ENCODE measurements around the gene MPST. TPM values are rescaled to one million over a fixed set of nuclear protein-coding genes. Genes with fewer than 3 reads are reported as not detected.
A peak's percentile ranks its signal among the peaks of the same experiment; 100 is the strongest.

Gene MPST
- 10 to 100 TPM; 18.3 to 43.2 (median 22.7) TPM for total RNA-seq

DNA sequence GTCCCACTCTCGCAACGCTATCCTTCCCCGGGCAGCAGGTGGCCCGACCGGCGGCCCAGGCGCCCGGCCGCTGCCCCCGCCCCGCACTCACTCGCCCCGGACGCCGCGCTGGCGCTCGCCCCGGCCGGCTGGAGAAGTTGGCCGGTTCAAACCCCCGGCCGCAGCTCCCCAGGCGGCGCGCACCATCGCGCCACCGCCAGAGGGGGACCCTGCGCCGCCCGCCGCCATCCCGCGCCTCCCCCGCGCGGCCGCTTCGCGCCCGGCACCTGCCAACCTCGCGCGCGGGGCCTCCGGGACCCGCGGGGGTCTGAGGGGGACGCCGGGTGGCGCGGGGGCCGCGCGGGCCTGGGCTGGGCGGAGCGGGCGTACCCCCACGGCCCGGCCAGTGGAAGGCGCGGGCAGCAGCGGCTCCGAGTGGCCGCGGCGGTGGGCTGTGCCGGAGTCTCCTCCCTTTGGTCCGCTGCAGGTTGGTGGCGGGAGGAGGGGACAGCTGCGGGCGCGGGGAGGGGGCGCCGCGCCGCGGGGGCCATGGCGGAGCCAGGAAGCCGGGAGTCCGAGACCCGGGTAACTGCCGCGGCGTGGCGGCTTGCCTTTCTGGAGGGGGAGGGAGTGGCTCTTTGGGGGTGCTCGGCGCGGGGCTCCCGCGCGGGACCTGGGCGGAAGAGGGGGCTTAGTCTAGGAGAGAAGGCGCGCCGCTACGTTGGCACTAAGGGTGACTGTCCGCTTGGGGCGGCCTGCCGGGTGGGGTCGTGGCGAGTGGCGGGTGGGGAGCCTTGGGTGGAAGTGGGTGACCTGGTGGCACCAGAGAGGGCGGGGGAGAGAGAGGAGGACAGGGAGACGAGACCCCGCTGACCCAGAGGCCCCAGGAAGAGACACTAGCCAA lies at the start of gene MPST, which contains the start of gene TST:
Gene MPST (plus strand): TSS at position 434 of the 883 bp plus-strand sequence. CDS start 95 bp downstream, at position 529.
Gene TST (minus strand): TSS at position 139 of the 883 bp plus-strand sequence. CDS start 715 bp downstream, outside the sequence.
- in situ Hi-C loops (cut with MboI; ENCODE audit: low pct_unique_long_range_greater_than_20kb in 2 of 9, low sequenced_read_pairs in 9 of 9, unreplicated experiment in 9 of 9) = no loop called here
- WGBS, 10 experiments = 0% methylated on average over 1 of the region's 107 CpGs; no CpG with 5 or more reads in 9 of the 10 experiments
- peaks cover 6 to 9% of the 10 kb centered on the region in 2 donors for H3K4me1 ChIP-seq (replicated peaks in 1 of 2)
- peak within 1 kb of the TSS; percentile 76 to 99 (median 93) for H3K4me3 ChIP-seq
- peak within 1 kb of the TSS; percentile 94 to 99 for H3K27ac ChIP-seq
- peak; percentile 70 to 94 (median 91) for ATAC-seq (replicated peaks in 6 of 8)

DNA sequence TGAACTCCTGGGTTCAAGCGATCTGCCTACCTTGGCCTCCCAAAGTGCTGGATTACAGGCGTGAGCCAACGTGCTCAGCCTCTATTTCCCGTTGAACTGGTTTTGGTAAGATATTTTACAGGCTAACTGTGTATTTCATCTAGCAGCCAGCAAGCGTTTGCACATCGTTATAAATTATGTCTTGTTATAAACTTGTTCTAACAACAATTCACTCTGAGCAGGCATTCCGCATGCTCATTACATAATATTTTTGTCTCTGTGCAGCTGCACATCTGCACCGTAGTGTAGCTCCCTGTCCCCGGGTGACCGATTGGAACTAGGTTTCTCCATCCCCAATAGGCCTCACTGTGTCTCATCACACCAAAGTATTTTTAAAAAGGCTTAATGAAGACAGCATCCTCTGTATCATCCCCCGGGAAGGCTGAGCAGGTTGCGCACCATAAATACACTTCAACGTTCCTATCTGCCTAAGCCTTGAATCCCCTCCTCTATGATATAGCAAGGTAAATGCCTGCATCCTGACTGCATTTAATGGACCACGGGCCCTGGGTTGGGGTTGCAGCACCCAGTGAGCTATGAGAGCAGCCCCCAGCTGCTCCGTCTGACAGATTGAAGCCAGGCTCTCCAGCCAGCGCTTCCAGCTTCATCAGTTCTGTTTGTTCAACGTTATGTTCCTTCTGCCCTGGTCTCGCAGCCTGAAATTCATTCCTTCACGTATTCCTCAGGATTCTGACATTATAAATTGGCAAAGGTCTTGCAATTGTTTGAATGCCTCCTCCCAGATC lies 48.0 kb upstream of the MPST start:
- WGBS, 10 experiments = 35 to 100% (median 80%) methylated on average over 1 to 10 of the region's 19 CpGs
- H3K4me3 ChIP-seq = no peak overlapping the region
- H3K27ac ChIP-seq = no peak overlapping the region
- peak in 1 of 8 experiments; percentile 26 for ATAC-seq (replicated peaks in 6 of 8)
- no peaks in the 10 kb centered on the region for H3K4me1 ChIP-seq (replicated peaks in 1 of 2)
- in situ Hi-C loops (cut with MboI; ENCODE audit: low pct_unique_long_range_greater_than_20kb in 2 of 9, low sequenced_read_pairs in 9 of 9, unreplicated experiment in 9 of 9) = loop anchor here in 1 of 9 experiments (10.0 kb wide), 1 partner anchor 97 kb away; no protein-coding TSS in a partner anchor

DNA sequence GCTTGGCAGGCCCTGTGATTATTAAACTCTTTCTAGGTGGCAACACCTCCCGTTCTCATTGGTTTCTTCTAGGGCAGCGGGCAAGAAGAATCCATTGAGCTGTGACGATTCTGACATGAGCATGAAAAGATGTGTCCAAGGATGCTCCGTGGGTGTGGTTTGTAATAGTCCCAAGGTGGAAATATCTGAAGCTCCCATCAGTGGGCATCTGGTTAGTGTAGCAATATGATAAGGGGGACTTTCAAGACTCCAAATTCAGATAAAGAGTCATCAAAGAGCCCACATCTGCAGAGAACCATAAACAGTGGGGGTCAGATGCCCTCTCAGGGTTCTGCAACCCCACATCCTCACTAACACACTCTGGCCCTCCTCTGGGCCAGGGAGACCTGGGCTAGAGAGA lies 42.9 kb upstream of the MPST start:
- no peak overlapping the region for H3K27ac ChIP-seq
- H3K4me3 ChIP-seq = no peak overlapping the region
- WGBS, 10 experiments = 40 to 100% (median 78%) methylated on average over 1 to 4 of the region's 4 CpGs; no CpG with 5 or more reads in 6 of the 10 experiments
- H3K4me1 ChIP-seq (replicated peaks in 1 of 2) = peaks cover 0 to 4% of the 10 kb centered on the region in 2 donors
- in situ Hi-C loops (cut with MboI; ENCODE audit: low pct_unique_long_range_greater_than_20kb in 2 of 9, low sequenced_read_pairs in 9 of 9, unreplicated experiment in 9 of 9) = loop anchor here in 2 of 9 experiments (10.0 to 25.0 kb wide), 3 partner anchors 102 to 439 kb away; partner anchors contain the start of genes IFT27 (in 2 of the 2) and EIF3D (in 1 of the 2)
- no peak for ATAC-seq (replicated peaks in 6 of 8)

DNA sequence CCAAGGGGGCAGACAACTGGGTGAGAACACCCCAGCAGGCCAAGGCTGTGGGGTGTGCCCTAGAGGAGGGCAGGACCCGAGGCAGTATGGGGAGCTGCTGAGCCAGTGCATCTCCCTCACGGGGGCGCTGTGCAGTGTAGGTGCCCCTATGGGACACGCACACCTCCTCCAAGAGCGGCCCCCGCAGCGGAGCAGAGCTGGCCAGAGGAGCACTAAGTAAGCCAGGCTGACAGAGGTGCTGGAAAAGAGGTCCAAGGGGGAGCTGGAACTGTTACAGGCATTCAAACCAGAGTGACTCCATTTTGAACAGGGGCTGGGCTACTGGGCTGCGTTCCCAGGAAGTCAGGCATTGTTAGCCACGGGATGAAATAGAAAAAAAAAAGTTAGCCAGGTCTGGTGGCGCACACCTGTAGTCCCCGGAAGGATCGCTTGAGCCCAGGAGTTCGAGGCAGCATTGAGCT lies 42.1 kb upstream of the MPST start:
- in situ Hi-C loops (cut with MboI; ENCODE audit: low pct_unique_long_range_greater_than_20kb in 2 of 9, low sequenced_read_pairs in 9 of 9, unreplicated experiment in 9 of 9) = loop anchor here in 2 of 9 experiments (10.0 to 25.0 kb wide), 3 partner anchors 103 to 440 kb away; partner anchors contain the start of genes IFT27 (in 2 of the 2) and EIF3D (in 1 of the 2)
- ATAC-seq (replicated peaks in 6 of 8) = peak; percentile 31 to 80 (median 46)
- 0 to 75% (median 48%) methylated on average over 2 to 8 of the region's 13 CpGs; no CpG with 5 or more reads in 1 of the 10 experiments for WGBS, 10 experiments
- peak overlapping the region in 4 of 5 donors; percentile 4 to 14 (median 7) for H3K4me3 ChIP-seq
- no peak overlapping the region for H3K27ac ChIP-seq
- peaks cover 0 to 4% of the 10 kb centered on the region in 2 donors for H3K4me1 ChIP-seq (replicated peaks in 1 of 2)

DNA sequence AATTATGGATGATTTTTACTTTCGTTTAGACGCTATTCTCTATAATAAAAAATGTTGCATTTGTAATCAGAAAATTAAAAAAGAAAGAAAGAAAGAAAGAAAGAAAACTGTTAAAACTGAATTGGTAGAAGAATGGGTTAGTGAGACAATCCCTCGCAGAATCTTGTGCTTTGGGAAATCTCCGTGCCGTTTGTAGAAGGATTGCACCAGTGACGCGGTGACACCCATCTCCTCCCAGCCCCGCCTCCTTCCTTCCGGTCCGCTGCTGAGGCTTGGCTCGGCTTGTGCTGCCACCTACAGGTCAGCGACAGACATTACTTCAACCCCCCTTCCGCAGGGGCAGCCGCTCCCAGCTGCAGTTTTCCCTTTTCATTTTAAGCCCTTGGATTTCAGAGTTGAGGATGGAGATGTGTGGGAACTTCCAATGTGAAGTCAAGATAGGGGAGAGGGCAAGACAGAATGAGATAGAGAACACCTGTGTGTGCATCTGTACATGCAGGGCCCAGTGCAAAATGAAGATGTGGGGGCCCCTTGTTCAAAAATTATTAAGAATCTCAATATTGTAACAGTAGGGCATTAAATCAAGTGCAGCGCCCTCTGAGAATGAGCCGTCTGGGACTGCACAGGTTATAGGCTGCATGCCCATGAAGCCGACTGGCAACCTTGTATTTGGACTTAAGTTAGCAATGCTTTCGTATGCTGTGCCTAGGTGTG lies 41.4 kb upstream of the MPST start:
- 0 to 50% (median 7%) methylated on average over 2 to 13 of the region's 18 CpGs for WGBS, 10 experiments
- H3K27ac ChIP-seq = no peak overlapping the region
- peak; percentile 81 to 94 (median 86) for ATAC-seq (replicated peaks in 6 of 8)
- in situ Hi-C loops (cut with MboI; ENCODE audit: low pct_unique_long_range_greater_than_20kb in 2 of 9, low sequenced_read_pairs in 9 of 9, unreplicated experiment in 9 of 9) = loop anchor here in 2 of 9 experiments (10.0 to 25.0 kb wide), 3 partner anchors 103 to 441 kb away; partner anchors contain the start of genes IFT27 (in 2 of the 2) and EIF3D (in 1 of the 2)
- peaks cover 0 to 4% of the 10 kb centered on the region in 2 donors for H3K4me1 ChIP-seq (replicated peaks in 1 of 2)
- peak overlapping the region; percentile 4 to 14 (median 4) for H3K4me3 ChIP-seq

DNA sequence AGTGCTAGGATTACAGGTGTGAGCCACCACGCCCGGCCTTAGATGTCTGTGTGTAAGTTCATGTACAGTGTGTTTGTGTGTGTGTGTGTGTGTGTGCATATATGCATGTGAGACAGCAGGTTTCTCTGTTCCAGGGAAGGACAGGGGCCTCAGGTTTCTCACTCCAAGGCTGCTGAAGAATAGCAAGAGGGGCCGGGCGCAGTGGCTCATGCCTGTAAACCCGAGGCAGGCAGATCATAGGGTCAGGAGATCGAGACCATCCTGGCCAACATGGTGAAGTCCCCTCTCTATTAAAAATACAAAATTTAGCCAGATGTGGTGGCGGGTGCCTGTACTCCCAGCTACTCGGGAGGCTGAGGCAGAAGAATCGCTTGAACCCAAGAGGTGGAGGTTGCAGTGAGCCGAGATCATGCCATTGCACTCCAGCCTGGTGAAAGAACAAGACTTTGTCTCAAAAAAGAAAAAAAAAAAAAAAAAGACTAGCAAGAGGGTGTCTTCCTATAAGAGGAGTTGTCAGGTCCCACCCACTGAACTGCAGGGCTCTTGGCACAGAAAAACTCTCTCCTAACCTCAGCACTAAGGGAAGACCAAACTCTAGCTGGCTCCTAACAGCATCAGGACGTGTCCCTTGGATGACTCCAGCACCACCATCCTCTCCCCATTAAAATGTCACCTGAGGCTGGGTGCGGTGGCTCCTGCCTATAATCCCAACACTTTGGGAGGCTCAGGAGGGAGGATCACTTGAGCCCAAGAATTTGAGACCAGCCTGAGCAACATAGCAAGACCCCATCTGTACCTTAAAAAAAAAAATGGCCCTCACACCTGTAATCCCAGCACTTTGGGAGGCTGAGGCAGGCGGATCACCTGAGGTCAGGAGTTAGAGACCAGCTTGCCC lies 40.3 kb upstream of the MPST start:
- no peak overlapping the region for H3K27ac ChIP-seq
- no peak overlapping the region for H3K4me3 ChIP-seq
- in situ Hi-C loops (cut with MboI; ENCODE audit: low pct_unique_long_range_greater_than_20kb in 2 of 9, low sequenced_read_pairs in 9 of 9, unreplicated experiment in 9 of 9) = loop anchor here in 2 of 9 experiments (10.0 to 25.0 kb wide), 3 partner anchors 104 to 442 kb away; partner anchors contain the start of genes IFT27 (in 2 of the 2) and EIF3D (in 1 of the 2)
- ATAC-seq (replicated peaks in 6 of 8) = no peak
- peaks cover 0 to 4% of the 10 kb centered on the region in 2 donors for H3K4me1 ChIP-seq (replicated peaks in 1 of 2)
- 50 to 100% (median 75%) methylated on average over 1 to 7 of the region's 13 CpGs; no CpG with 5 or more reads in 2 of the 10 experiments for WGBS, 10 experiments

DNA sequence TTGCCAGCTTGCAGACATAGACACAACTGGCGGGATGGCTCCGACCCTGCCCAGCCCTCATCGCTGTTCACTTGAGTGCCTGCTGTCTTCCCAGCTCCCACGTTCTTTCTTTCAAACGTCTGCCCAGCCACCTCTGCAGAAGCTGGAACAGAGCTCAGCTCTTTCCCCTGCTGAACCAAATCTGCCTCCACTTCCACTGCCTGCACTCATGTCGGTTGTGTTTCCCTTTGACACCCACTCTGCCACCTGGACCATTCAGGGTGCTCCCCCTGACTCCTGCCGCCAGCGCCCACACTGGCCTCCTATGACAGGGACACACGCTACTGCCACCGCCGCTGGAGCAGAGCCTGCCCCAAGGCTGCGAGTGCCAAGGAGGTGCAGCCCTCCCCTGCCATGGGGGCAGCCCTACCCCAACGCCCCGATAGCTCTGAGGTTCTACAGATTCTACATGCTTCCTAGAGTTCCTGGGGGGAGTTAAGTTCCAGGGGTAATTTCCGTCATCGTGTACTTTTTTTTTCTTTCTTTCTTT lies 38.2 kb upstream of the MPST start:
- peak in 2 of 8 experiments; percentile 7 to 13 for ATAC-seq (replicated peaks in 6 of 8)
- WGBS, 10 experiments = 25 to 100% (median 82%) methylated on average over 2 to 9 of the region's 16 CpGs; no CpG with 5 or more reads in 2 of the 10 experiments
- no peak overlapping the region for H3K27ac ChIP-seq

DNA sequence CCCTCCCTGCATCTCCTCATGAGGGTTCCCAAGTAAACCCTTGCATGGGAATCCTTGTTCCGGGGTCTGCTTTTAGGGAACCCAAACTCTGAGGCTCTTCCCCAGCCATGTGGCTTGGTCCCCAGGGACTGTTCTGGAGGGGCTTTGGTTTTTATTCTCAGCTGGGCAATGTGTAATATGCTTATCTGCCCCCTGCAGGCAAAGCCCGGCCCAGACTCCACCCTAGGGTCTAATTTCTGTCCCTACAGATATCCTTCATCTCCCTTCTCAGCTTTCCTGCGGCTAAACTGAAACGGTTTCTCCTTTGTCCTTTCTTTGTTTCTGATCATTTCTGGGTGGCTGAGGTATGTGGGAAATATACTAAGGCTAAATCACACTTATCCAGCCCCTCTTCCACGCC lies 37.4 kb upstream of the MPST start:
- in situ Hi-C loops (cut with MboI; ENCODE audit: low pct_unique_long_range_greater_than_20kb in 2 of 9, low sequenced_read_pairs in 9 of 9, unreplicated experiment in 9 of 9) = loop anchor here in 2 of 9 experiments (25.0 kb wide), 2 partner anchors 195 to 445 kb away; partner anchors contain the start of genes IFT27 (in 2 of the 2) and EIF3D (in 1 of the 2)
- Histone ChIP-seq H3K4me1 (replicated peaks in 1 of 2) (peaks cover 0 to 4% of the 10 kb centered on the region in 2 donors), H3K27ac (no peak overlapping the region), H3K4me3 (no peak overlapping the region)
- 0 to 87% (median 52%) methylated on average over 1 to 4 of the region's 5 CpGs; no CpG with 5 or more reads in 2 of the 10 experiments for WGBS, 10 experiments
- ATAC-seq (replicated peaks in 6 of 8) = no peak

More for the DNA sequence above, 38.2 kb upstream of the MPST start:
- Histone ChIP-seq H3K4me1 (replicated peaks in 1 of 2) (peaks cover 0 to 4% of the 10 kb centered on the region in 2 donors), H3K4me3 (no peak overlapping the region)
- in situ Hi-C loops (cut with MboI; ENCODE audit: low pct_unique_long_range_greater_than_20kb in 2 of 9, low sequenced_read_pairs in 9 of 9, unreplicated experiment in 9 of 9) = loop anchor here in 2 of 9 experiments (25.0 kb wide), 2 partner anchors 194 to 444 kb away; partner anchors contain the start of genes IFT27 (in 2 of the 2) and EIF3D (in 1 of the 2)

DNA sequence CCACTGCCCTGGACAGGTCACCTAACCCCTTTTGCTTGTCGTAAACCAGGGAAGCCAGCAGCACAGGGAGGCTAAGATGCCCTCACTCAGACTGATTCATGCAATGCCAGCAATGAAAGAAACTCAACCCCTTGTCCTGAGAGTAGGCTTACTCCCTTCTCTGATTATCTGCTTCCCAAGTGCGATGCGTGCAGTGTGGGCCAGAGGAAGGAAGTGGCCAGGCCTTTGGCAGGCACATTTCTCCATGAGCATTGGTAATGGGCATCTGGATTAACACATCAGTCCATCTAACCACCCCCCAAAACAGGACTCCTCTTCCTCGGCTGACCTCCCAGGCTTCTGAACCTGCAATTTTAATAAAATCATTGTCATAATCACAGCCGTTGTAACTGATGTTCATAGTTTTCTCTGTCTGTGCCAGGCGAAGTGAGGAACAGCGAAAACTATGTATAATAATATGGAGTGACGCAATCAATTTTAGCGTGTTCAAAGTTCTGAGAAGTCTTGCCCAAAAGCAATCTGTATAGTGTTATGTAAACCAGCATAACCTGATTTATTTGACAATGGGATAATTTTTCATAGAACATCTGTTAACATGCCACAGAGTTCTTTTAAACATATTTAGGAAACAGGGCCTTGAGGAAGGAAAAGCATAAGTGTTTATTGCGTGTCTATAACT lies 34.2 kb upstream of the MPST start:
- ATAC-seq (replicated peaks in 6 of 8) = no peak
- in situ Hi-C loops (cut with MboI; ENCODE audit: low pct_unique_long_range_greater_than_20kb in 2 of 9, low sequenced_read_pairs in 9 of 9, unreplicated experiment in 9 of 9) = loop anchor here in 2 of 9 experiments (25.0 kb wide), 2 partner anchors 198 to 448 kb away; partner anchors contain the start of genes IFT27 (in 2 of the 2) and EIF3D (in 1 of the 2)
- no peak overlapping the region for H3K4me3 ChIP-seq
- no peak overlapping the region for H3K27ac ChIP-seq
- WGBS, 10 experiments = 30 to 95% (median 76%) methylated on average over 4 to 8 of the region's 10 CpGs; no CpG with 5 or more reads in 2 of the 10 experiments
- H3K4me1 ChIP-seq (replicated peaks in 1 of 2) = peaks cover 0 to 2% of the 10 kb centered on the region in 2 donors

DNA sequence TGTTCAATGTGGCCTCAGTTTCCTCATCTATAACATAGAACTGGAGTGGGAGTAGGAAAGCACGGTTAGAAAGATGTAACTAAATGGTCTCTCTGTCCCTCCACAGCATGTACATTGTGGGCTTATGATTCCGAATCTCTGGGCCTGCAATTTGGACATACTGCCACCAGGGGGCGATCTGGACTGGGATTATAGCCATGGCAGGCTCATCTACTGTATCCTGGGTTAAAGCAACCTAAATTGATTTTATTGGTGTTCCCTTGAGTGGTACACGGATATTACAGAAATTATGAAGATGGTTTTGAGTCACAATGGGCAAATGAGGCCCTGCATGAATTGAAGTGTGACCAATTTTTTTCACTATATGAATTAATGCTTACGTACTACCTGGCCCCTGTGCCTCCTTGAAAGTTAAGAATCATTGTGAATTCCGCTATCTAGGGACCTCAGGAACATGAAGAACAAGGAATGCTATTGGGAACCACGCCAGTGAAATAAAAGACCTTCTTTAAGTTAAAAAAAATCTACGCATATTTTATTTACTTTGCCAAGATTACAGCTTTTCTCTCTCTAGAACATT lies 33.2 kb upstream of the MPST start:
- H3K27ac ChIP-seq = no peak overlapping the region
- 40 to 75% (median 58%) methylated on average over 2 to 8 of the region's 8 CpGs; no CpG with 5 or more reads in 1 of the 10 experiments for WGBS, 10 experiments

More for the DNA sequence above, 33.2 kb upstream of the MPST start:
- H3K4me1 ChIP-seq (replicated peaks in 1 of 2) = no peaks in the 10 kb centered on the region
- no peak for ATAC-seq (replicated peaks in 6 of 8)
- H3K4me3 ChIP-seq = no peak overlapping the region
- in situ Hi-C loops (cut with MboI; ENCODE audit: low pct_unique_long_range_greater_than_20kb in 2 of 9, low sequenced_read_pairs in 9 of 9, unreplicated experiment in 9 of 9) = loop anchor here in 2 of 9 experiments (25.0 kb wide), 2 partner anchors 199 to 449 kb away; partner anchors contain the start of genes IFT27 (in 2 of the 2) and EIF3D (in 1 of the 2)
